Peyer's patch (tissue), 4 donors: ENCODE data around the gene NUP188.

Experiments
- POLR2A ChIP-seq, 2 donors: fragments of 450-650 bp; IDR thresholded peaks; one replicate each; pipeline ENCODE4 v1.5.1; 2017; ENCODE audit warnings: antibody characterized with exemption in 2 of 2, mild to moderate bottlenecking in 2 of 2, moderate library complexity in 2 of 2
- TF ChIP-seq, protein P1 (sequence below), 6 experiments: fragments of 450-650 bp in 4 of 6; fragments of 200-600 bp in 2 of 6; sonication (generic) in 1 of 6; IDR thresholded peaks; one replicate each; pipeline ENCODE4 v1.5.1; 2017 to 2019; ENCODE audit warnings: antibody characterized with exemption in 6 of 6, mild to moderate bottlenecking in 3 of 6, moderate library complexity in 1 of 6

GRCh38 chr9:129030191-129030590 lies 82.7 kb downstream of the NUP188 start:
- TF ChIP-seq, protein P1, sequence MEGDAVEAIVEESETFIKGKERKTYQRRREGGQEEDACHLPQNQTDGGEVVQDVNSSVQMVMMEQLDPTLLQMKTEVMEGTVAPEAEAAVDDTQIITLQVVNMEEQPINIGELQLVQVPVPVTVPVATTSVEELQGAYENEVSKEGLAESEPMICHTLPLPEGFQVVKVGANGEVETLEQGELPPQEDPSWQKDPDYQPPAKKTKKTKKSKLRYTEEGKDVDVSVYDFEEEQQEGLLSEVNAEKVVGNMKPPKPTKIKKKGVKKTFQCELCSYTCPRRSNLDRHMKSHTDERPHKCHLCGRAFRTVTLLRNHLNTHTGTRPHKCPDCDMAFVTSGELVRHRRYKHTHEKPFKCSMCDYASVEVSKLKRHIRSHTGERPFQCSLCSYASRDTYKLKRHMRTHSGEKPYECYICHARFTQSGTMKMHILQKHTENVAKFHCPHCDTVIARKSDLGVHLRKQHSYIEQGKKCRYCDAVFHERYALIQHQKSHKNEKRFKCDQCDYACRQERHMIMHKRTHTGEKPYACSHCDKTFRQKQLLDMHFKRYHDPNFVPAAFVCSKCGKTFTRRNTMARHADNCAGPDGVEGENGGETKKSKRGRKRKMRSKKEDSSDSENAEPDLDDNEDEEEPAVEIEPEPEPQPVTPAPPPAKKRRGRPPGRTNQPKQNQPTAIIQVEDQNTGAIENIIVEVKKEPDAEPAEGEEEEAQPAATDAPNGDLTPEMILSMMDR (IDR thresholded peaks at IDR 0.05), result no peak
- no peak for TF ChIP-seq POLR2A (IDR thresholded peaks at IDR 0.05)
